Stimulated activated naive CD8-positive, alpha-beta T cell treated with anti-CD3 and anti-CD28 coated beads, Interleukin-15, amount 100 ng/mL, for 72 hours (primary cell): ENCODE results near the gene ANGEL2.
"Not testable (repeated sequence)": the region's sequence is repeated elsewhere in the genome, so short reads cannot be mapped to it uniquely, and the experiment has no call there.

Experiments used
- ATAC-seq: fragments of 150-1000 bp; cut with Tn5 transposase; 2 replicates; pipeline ENCODE4 v1.10.0; 2021; ENCODE audit warnings: mild to moderate bottlenecking, moderate library complexity
- DNase-seq, 2 donors: peaks; one replicate each; pipeline ENCODE4 v3.0.0; 2021 to 2022
- H3K27ac Mint-ChIP-seq, 2 donors: one replicate each; pipeline ENCODE4 v1.8.0; 2022; ENCODE audit warnings: mild to moderate bottlenecking in 2 of 2, mixed read lengths in 2 of 2, moderate library complexity in 2 of 2
- H3K27me3 Mint-ChIP-seq: one replicate; pipeline ENCODE4 v1.8.0; 2022; ENCODE audit warnings: mixed read lengths
- H3K4me1 Mint-ChIP-seq: one replicate; pipeline ENCODE4 v1.8.0; 2022; ENCODE audit warnings: mild to moderate bottlenecking, mixed read lengths
- H3K4me3 Mint-ChIP-seq, 2 donors: one replicate each; pipeline ENCODE4 v1.8.0; 2022; ENCODE audit warnings: mild to moderate bottlenecking in 2 of 2, mixed read lengths in 2 of 2, moderate library complexity in 1 of 2
- H3K9me3 Mint-ChIP-seq, 2 donors: one replicate each; pipeline ENCODE4 v1.8.0; 2022; ENCODE audit warnings: mixed read lengths in 2 of 2

Gene ANGEL2

GRCh38 chr1:213041443-213041842 lies 25.8 kb upstream of the ANGEL2 start:
- H3K9me3 Mint-ChIP-seq: no peaks in the 10 kb centered on the region
- H3K27ac Mint-ChIP-seq: no peak overlapping the region
- no peak for DNase-seq
- peaks cover 15% of the 10 kb centered on the region for H3K27me3 Mint-ChIP-seq
- H3K4me1 Mint-ChIP-seq: peaks cover 11% of the 10 kb centered on the region
- H3K4me3 Mint-ChIP-seq: no peak overlapping the region
- ATAC-seq: no peak

- Mint-ChIP-seq H3K27ac (no peak overlapping the region), H3K4me3 (no peak overlapping the region), H3K9me3 (no peaks in the 10 kb centered on the region), H3K27me3 (peaks cover 47% of the 10 kb centered on the region), H3K4me1 (no peaks in the 10 kb centered on the region)
- no peak for ATAC-seq
- no peak for DNase-seq
Measured at GRCh38 chr1:213035573-213035972, 19.9 kb upstream of the ANGEL2 start.

GRCh38 chr1:213034713-213035112 lies 19.0 kb upstream of the ANGEL2 start:
- ATAC-seq: no peak
- no peak overlapping the region for H3K4me3 Mint-ChIP-seq
- DNase-seq: no peak
- H3K27me3 Mint-ChIP-seq: peaks cover 55% of the 10 kb centered on the region
- no peaks in the 10 kb centered on the region for H3K4me1 Mint-ChIP-seq
- no peaks in the 10 kb centered on the region for H3K9me3 Mint-ChIP-seq
- H3K27ac Mint-ChIP-seq: no peak overlapping the region

- Mint-ChIP-seq H3K4me1 (no peaks in the 10 kb centered on the region), H3K27ac (no peak overlapping the region), H3K4me3 (no peak overlapping the region), H3K9me3 (no peaks in the 10 kb centered on the region), H3K27me3 (peaks cover 58% of the 10 kb centered on the region)
- ATAC-seq: no peak
- no peak for DNase-seq
Measured at GRCh38 chr1:213032651-213033050, 17.0 kb upstream of the ANGEL2 start.

- not testable (repeated sequence) for H3K4me3 Mint-ChIP-seq, H3K4me1 Mint-ChIP-seq, H3K27ac Mint-ChIP-seq, H3K9me3 Mint-ChIP-seq, DNase-seq, ATAC-seq
- H3K27me3 Mint-ChIP-seq: peaks cover 54% of the 10 kb centered on the region
Measured at GRCh38 chr1:213027024-213027423, 11.4 kb upstream of the ANGEL2 start.

- DNase-seq: no peak
- Mint-ChIP-seq H3K4me1 (no peaks in the 10 kb centered on the region), H3K9me3 (no peaks in the 10 kb centered on the region), H3K27me3 (peaks cover 11% of the 10 kb centered on the region), H3K4me3 (no peak overlapping the region), H3K27ac (no peak overlapping the region)
- ATAC-seq: no peak
Measured at GRCh38 chr1:213020016-213020415, 4.3 kb upstream of the ANGEL2 start.

GRCh38 chr1:213019450-213019849 lies 3.8 kb upstream of the ANGEL2 start:
- no peak overlapping the region for H3K4me3 Mint-ChIP-seq
- no peaks in the 10 kb centered on the region for H3K9me3 Mint-ChIP-seq
- H3K4me1 Mint-ChIP-seq: no peaks in the 10 kb centered on the region
- peaks cover 10% of the 10 kb centered on the region for H3K27me3 Mint-ChIP-seq
- no peak for ATAC-seq
- no peak overlapping the region for H3K27ac Mint-ChIP-seq
- no peak for DNase-seq

GRCh38 chr1:213017447-213018273 lies 2.0 kb upstream of the ANGEL2 start:
- Mint-ChIP-seq H3K27me3 (no peaks in the 10 kb centered on the region), H3K4me3 (no peak overlapping the region), H3K27ac (no peak overlapping the region), H3K4me1 (peaks cover 13% of the 10 kb centered on the region), H3K9me3 (no peaks in the 10 kb centered on the region)
- DNase-seq (no peak), ATAC-seq (no peak)

GRCh38 chr1:213014642-213015041 lies 1.0 kb downstream of the ANGEL2 start:
- peaks cover 30% of the 10 kb centered on the region for H3K4me1 Mint-ChIP-seq
- no peaks in the 10 kb centered on the region for H3K9me3 Mint-ChIP-seq
- DNase-seq: no peak
- no peak for ATAC-seq
- peak overlapping the region; percentile 98 to 99 for H3K4me3 Mint-ChIP-seq
- peak overlapping the region; percentile 100 for H3K27ac Mint-ChIP-seq
- no peaks in the 10 kb centered on the region for H3K27me3 Mint-ChIP-seq

- no peaks in the 10 kb centered on the region for H3K27me3 Mint-ChIP-seq
- H3K4me3 Mint-ChIP-seq: no peak overlapping the region
- DNase-seq (no peak), ATAC-seq (peak; percentile 64)
- H3K27ac Mint-ChIP-seq: no peak overlapping the region
- H3K9me3 Mint-ChIP-seq: no peaks in the 10 kb centered on the region
- H3K4me1 Mint-ChIP-seq: peaks cover 38% of the 10 kb centered on the region
Measured at GRCh38 chr1:213008564-213008963, 7.1 kb downstream of the ANGEL2 start.

- peaks cover 9% of the 10 kb centered on the region for H3K4me1 Mint-ChIP-seq
- no peaks in the 10 kb centered on the region for H3K27me3 Mint-ChIP-seq
- H3K4me3 Mint-ChIP-seq: no peak overlapping the region
- DNase-seq (no peak), ATAC-seq (peak; percentile 60)
- H3K9me3 Mint-ChIP-seq: no peaks in the 10 kb centered on the region
- H3K27ac Mint-ChIP-seq: peak overlapping the region in 1 of 2 donors; percentile 26
Measured at GRCh38 chr1:213003256-213003655, 12.4 kb downstream of the ANGEL2 start.

- no peaks in the 10 kb centered on the region for H3K27me3 Mint-ChIP-seq
- H3K27ac Mint-ChIP-seq: no peak overlapping the region
- H3K9me3 Mint-ChIP-seq: no peaks in the 10 kb centered on the region
- ATAC-seq (no peak), DNase-seq (no peak)
- H3K4me3 Mint-ChIP-seq: no peak overlapping the region
- peaks cover 3% of the 10 kb centered on the region for H3K4me1 Mint-ChIP-seq
Measured at GRCh38 chr1:212994926-212995325, 20.7 kb downstream of the ANGEL2 start.

GRCh38 chr1:212993960-212994359 lies 21.7 kb downstream of the ANGEL2 start:
- not testable (repeated sequence) for ATAC-seq

GRCh38 chr1:212990276-212990675 lies 25.4 kb downstream of the ANGEL2 start:
- no peak overlapping the region for H3K4me3 Mint-ChIP-seq
- DNase-seq (no peak), ATAC-seq (no peak)
- H3K9me3 Mint-ChIP-seq: no peaks in the 10 kb centered on the region
- no peaks in the 10 kb centered on the region for H3K27me3 Mint-ChIP-seq
- no peak overlapping the region for H3K27ac Mint-ChIP-seq
- peaks cover 6% of the 10 kb centered on the region for H3K4me1 Mint-ChIP-seq

More at GRCh38 chr1:212993960-212994359, 21.7 kb downstream of the ANGEL2 start:
- not testable (repeated sequence) for H3K4me3 Mint-ChIP-seq, H3K27me3 Mint-ChIP-seq, H3K9me3 Mint-ChIP-seq, DNase-seq, H3K27ac Mint-ChIP-seq, H3K4me1 Mint-ChIP-seq

- Mint-ChIP-seq H3K27me3 (no peaks in the 10 kb centered on the region), H3K4me1 (peaks cover 6% of the 10 kb centered on the region), H3K9me3 (no peaks in the 10 kb centered on the region), H3K4me3 (no peak overlapping the region), H3K27ac (no peak overlapping the region)
- DNase-seq (no peak), ATAC-seq (no peak)
Measured at GRCh38 chr1:212987702-212988322, 27.9 kb downstream of the ANGEL2 start.

GRCh38 chr1:212986551-212986950 lies 29.1 kb downstream of the ANGEL2 start:
- DNase-seq: no peak
- Mint-ChIP-seq H3K4me1 (peaks cover 10% of the 10 kb centered on the region), H3K27ac (peak overlapping the region in 1 of 2 donors; percentile 1), H3K27me3 (no peaks in the 10 kb centered on the region), H3K4me3 (no peak overlapping the region), H3K9me3 (no peaks in the 10 kb centered on the region)
- ATAC-seq: no peak
